HL-60 (cell line): ENCODE measurements around the gene LYSMD3.

Experiments used
- DNase-seq, 2 experiments: peaks; one replicate each; pipeline ENCODE4 v3.0.0-alpha.2; 2010 to 2020; ENCODE audit warnings: low read depth in 1 of 2, low spot score in 1 of 2
- H3K27ac ChIP-seq: fragments of 250-450 bp; sonication (Bioruptor Pico); replicated peaks from 2 replicates; pipeline ENCODE4 v1.5.1; 2020; ENCODE audit warnings: mild to moderate bottlenecking, moderate library complexity
- H3K27me3 ChIP-seq: fragments of 250-450 bp; sonication (Bioruptor Pico); 2 replicates; pipeline ENCODE4 v1.5.1; 2021; ENCODE audit warnings: mild to moderate bottlenecking, moderate library complexity; ENCODE audit not compliant: insufficient read depth, poor library complexity, severe bottlenecking
- H3K4me3 ChIP-seq: replicated peaks from 2 replicates; pipeline ENCODE4 v1.5.1; 2011; ENCODE audit warnings: mild to moderate bottlenecking, control low read depth, low read length; ENCODE audit not compliant: insufficient read depth
- GABPA ChIP-seq: IDR thresholded peaks from 2 replicates; pipeline ENCODE4 v1.6.1; 2012; ENCODE audit warnings: low read depth
- POLR2AphosphoS5 ChIP-seq: IDR thresholded peaks from 2 replicates; pipeline ENCODE4 v1.6.1; 2012; ENCODE audit warnings: low read depth
- REST ChIP-seq: IDR thresholded peaks from 2 replicates; pipeline ENCODE4 v1.6.1; 2012; ENCODE audit warnings: low read depth; ENCODE audit not compliant: insufficient replicate concordance
- SPI1 ChIP-seq: IDR thresholded peaks from 2 replicates; pipeline ENCODE4 v1.6.1; 2012; ENCODE audit warnings: low read depth, mild to moderate bottlenecking, borderline replicate concordance
- TF ChIP-seq, protein P1 (sequence below): IDR thresholded peaks from one replicate; pipeline ENCODE4 v1.5.1; 2011; ENCODE audit warnings: low read length, control low read depth, inconsistent platforms; ENCODE audit not compliant: insufficient read depth

LYSMD3 gene

DNA sequence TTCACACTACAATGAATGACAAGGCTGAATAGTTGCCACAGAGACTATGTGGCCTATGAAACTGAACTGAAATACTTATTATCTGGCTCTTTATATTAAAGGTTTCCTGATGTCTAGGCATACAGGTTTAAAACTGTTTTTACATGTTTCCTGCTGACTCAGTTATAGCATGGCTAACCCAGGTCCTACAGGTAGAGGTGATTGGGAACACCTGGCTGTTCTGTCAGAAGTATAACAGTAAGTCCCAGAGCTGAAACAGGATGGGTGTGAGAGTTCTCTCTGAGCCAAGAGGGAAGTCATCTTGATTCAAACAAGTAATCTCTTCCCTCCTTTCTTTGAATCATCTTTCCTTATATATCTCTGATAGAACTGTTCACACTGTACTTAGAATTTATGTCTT lies 24.3 kb upstream of the LYSMD3 start:
- Histone ChIP-seq H3K4me3 (no peak overlapping the region), H3K27me3 (no peaks in the 10 kb centered on the region), H3K27ac (no peak overlapping the region)
- TF ChIP-seq POLR2AphosphoS5 (no peak), GABPA (no peak), REST (no peak), SPI1 (no peak)
- TF ChIP-seq, protein P1, sequence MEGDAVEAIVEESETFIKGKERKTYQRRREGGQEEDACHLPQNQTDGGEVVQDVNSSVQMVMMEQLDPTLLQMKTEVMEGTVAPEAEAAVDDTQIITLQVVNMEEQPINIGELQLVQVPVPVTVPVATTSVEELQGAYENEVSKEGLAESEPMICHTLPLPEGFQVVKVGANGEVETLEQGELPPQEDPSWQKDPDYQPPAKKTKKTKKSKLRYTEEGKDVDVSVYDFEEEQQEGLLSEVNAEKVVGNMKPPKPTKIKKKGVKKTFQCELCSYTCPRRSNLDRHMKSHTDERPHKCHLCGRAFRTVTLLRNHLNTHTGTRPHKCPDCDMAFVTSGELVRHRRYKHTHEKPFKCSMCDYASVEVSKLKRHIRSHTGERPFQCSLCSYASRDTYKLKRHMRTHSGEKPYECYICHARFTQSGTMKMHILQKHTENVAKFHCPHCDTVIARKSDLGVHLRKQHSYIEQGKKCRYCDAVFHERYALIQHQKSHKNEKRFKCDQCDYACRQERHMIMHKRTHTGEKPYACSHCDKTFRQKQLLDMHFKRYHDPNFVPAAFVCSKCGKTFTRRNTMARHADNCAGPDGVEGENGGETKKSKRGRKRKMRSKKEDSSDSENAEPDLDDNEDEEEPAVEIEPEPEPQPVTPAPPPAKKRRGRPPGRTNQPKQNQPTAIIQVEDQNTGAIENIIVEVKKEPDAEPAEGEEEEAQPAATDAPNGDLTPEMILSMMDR = no peak
- no peak for DNase-seq

- Histone ChIP-seq H3K27ac (no peak overlapping the region), H3K27me3 (no peaks in the 10 kb centered on the region), H3K4me3 (no peak overlapping the region)
- no peak for DNase-seq
- TF ChIP-seq REST = no peak
- peak; percentile 31; the same call in 1 of the 2 replicates for TF ChIP-seq SPI1
Measured at GRCh38 chr5:90551376-90551775, 22.0 kb upstream of the LYSMD3 start.

DNA sequence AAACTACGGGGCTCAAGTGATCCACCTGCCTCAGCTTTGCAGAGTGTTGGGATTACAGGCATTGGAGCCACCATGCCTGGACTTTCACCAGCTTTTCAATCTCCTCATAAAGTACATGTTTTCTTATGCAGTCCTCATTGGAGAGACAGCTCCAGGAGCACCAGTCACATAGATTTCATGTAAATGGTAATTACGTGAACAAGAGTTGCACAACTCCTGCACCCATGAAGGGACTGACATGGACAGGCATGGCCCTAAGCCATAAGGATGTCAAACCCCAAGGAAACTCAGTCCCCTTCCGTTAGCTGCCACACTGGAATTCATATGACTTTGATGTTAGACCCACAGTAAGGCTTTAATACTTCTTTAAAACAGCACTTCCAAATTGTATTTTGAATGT lies 21.6 kb upstream of the LYSMD3 start:
- Histone ChIP-seq H3K4me3 (no peak overlapping the region), H3K27ac (no peak overlapping the region), H3K27me3 (no peaks in the 10 kb centered on the region)
- no peak for TF ChIP-seq REST
- TF ChIP-seq, protein P1 = no peak
- no peak for TF ChIP-seq SPI1
- no peak for TF ChIP-seq POLR2AphosphoS5
- TF ChIP-seq GABPA = no peak
- DNase-seq = no peak

- no peak for TF ChIP-seq GABPA
- no peak for TF ChIP-seq REST
- TF ChIP-seq, protein P1 = no peak
- no peak for TF ChIP-seq SPI1
- no peak for TF ChIP-seq POLR2AphosphoS5
- Histone ChIP-seq H3K27me3 (no peaks in the 10 kb centered on the region), H3K27ac (no peak overlapping the region), H3K4me3 (no peak overlapping the region)
- peak in 1 of 2 experiments; percentile 7 for DNase-seq
Measured at GRCh38 chr5:90549729-90550275, 20.4 kb upstream of the LYSMD3 start.
